ENCODE measurements around the gene GET3.
A peak's percentile ranks its signal among the peaks of the same experiment; 100 is the strongest.
"Not testable (repeated sequence)": the region's sequence is repeated elsewhere in the genome, so short reads cannot be mapped to it uniquely, and the experiment has no call there.

Gene GET3

GRCh38 chr19:12793290-12794195 lies 56.2 kb downstream of the GET3 start:
- DNase-seq = peak; percentile 62

GRCh38 chr19:12794196-12794941 lies 57.1 kb downstream of the GET3 start:
- no peak for DNase-seq

- DNase-seq = no peak
Observed at GRCh38 chr19:12794971-12795381, 57.7 kb downstream of the GET3 start.

- no peak for DNase-seq
Observed at GRCh38 chr19:12796146-12797071, 59.1 kb downstream of the GET3 start.

- no peak for DNase-seq
Observed at GRCh38 chr19:12797141-12797587, 59.9 kb downstream of the GET3 start.

- not testable (repeated sequence) for DNase-seq
Observed at GRCh38 chr19:12797607-12798006, 60.3 kb downstream of the GET3 start.

All from cortex of kidney (tissue), 1 donor.